ENCODE data around the gene ELMO3. TPM values are rescaled to one million over a fixed set of nuclear protein-coding genes. Genes with fewer than 3 reads are reported as not detected.
A peak's percentile ranks its signal among the peaks of the same experiment; 100 is the strongest.

The ELMO3 gene
- total and polyA plus RNA-seq, 2 of the 13 experiments (the other 11 are each of a cell fraction or from before 2014, with no cell fraction given): 2.6 to 4.0 TPM

GRCh38 chr16:67246081-67246755 is 47.3 kb downstream of the ELMO3 start (continued):
- TF ChIP-seq ZNF503 (CRISPR knock-in tag; IDR thresholded peaks at IDR 0.05) (peak; percentile 92), ZNF382 (CRISPR knock-in tag; IDR thresholded peaks at IDR 0.05; ENCODE audit: borderline replicate concordance) (no peak), ZNF121 (CRISPR knock-in tag; IDR thresholded peaks at IDR 0.05) (peak; percentile 57), SMAD1 (CRISPR knock-in tag; IDR thresholded peaks at IDR 0.05; ENCODE audit: borderline replicate concordance, low read depth) (peak; percentile 91; the same call in 1 of the 2 replicates), ZNF260 (CRISPR knock-in tag; IDR thresholded peaks at IDR 0.05; ENCODE audit: borderline replicate concordance, low read depth) (no peak), SMARCC2 (IDR thresholded peaks at IDR 0.05) (no peak), TBP (CRISPR knock-in tag; IDR thresholded peaks at IDR 0.05) (no peak), ZSCAN12 (CRISPR knock-in tag; IDR thresholded peaks at IDR 0.05) (0 out of 2 replicates have a peak, but pooled peaks have one; percentile 25), ZMYM3 (CRISPR knock-in tag; IDR thresholded peaks at IDR 0.05) (peak; percentile 53; the same call in 1 of the 2 replicates), KLF9 (CRISPR knock-in tag; IDR thresholded peaks at IDR 0.05; ENCODE audit: low read depth) (peak; percentile 79; the same call in 1 of the 2 replicates), ONECUT2 (CRISPR knock-in tag; IDR thresholded peaks at IDR 0.05) (peak; percentile 51; the same call in 1 of the 2 replicates), SSRP1 (CRISPR knock-in tag; IDR thresholded peaks at IDR 0.05) (peak; percentile 90), ZNF644 (CRISPR knock-in tag; IDR thresholded peaks at IDR 0.05; ENCODE audit: low read depth) (peak; percentile 64; the same call in 1 of the 2 replicates), ZBTB1 (CRISPR knock-in tag; IDR thresholded peaks at IDR 0.05; ENCODE audit: borderline replicate concordance) (no peak), ZBTB33 (CRISPR knock-in tag; IDR thresholded peaks at IDR 0.05) (peak; percentile 55; the same call in 1 of the 2 replicates), ZNF367 (CRISPR knock-in tag; IDR thresholded peaks at IDR 0.05; ENCODE audit: borderline replicate concordance) (peak; percentile 78; the same call in 1 of the 2 replicates), UBTF (CRISPR knock-in tag; IDR thresholded peaks at IDR 0.05) (peak; percentile 91), ZNF746 (CRISPR knock-in tag; IDR thresholded peaks at IDR 0.05) (peak; percentile 84), JUND (CRISPR knock-in tag; IDR thresholded peaks at IDR 0.05) (no peak; the same call in 1 of the 2 replicates), MXD3 (CRISPR knock-in tag; IDR thresholded peaks at IDR 0.05) (peak; percentile 81), ZNF672 (CRISPR knock-in tag; IDR thresholded peaks at IDR 0.05) (0 out of 2 replicates have a peak, but pooled peaks have one; percentile 33), FOXA3 (CRISPR knock-in tag; IDR thresholded peaks at IDR 0.05) (peak; percentile 68; the same call in 1 of the 2 replicates), NFIB (CRISPR knock-in tag; IDR thresholded peaks at IDR 0.05; ENCODE audit: borderline replicate concordance) (no peak), KDM1A (CRISPR knock-in tag; IDR thresholded peaks at IDR 0.05) (peak; percentile 58; the same call in 1 of the 2 replicates), ZNF549 (CRISPR knock-in tag; IDR thresholded peaks at IDR 0.05) (no peak)

All from HepG2 (cell line).